GM21515 (cell line): ENCODE results near the gene ITPR2.

Experiments used
- ATAC-seq: cut with Tn5 transposase; IDR thresholded peaks from one replicate; pipeline ENCODE4 v1.9.1; 2021; ENCODE audit not compliant: unreplicated experiment

The ITPR2 gene

GRCh38 chr12:26599096-26599695, 233.8 kb downstream of the ITPR2 start:
- ATAC-seq, result no peak

GRCh38 chr12:26595806-26596205, 237.2 kb downstream of the ITPR2 start:
- no peak for ATAC-seq

GRCh38 chr12:26580619-26581018, 252.4 kb downstream of the ITPR2 start:
- ATAC-seq, result no peak

GRCh38 chr12:26576266-26576665, 256.7 kb downstream of the ITPR2 start:
- no peak for ATAC-seq

- no peak for ATAC-seq
Observed at GRCh38 chr12:26573225-26573909, 259.6 kb downstream of the ITPR2 start.

- ATAC-seq, result no peak
Observed at GRCh38 chr12:26572137-26572536, 260.9 kb downstream of the ITPR2 start.

- no peak for ATAC-seq
Observed at GRCh38 chr12:26571560-26571959, 261.4 kb downstream of the ITPR2 start.

- ATAC-seq, result no peak
Observed at GRCh38 chr12:26567126-26567525, 265.9 kb downstream of the ITPR2 start.

- no peak for ATAC-seq
Observed at GRCh38 chr12:26566675-26567074, 266.3 kb downstream of the ITPR2 start.

GRCh38 chr12:26566186-26566585, 266.8 kb downstream of the ITPR2 start:
- ATAC-seq, result no peak

GRCh38 chr12:26564391-26564790, 268.6 kb downstream of the ITPR2 start:
- ATAC-seq, result no peak

- no peak for ATAC-seq
Observed at GRCh38 chr12:26563552-26563951, 269.4 kb downstream of the ITPR2 start.

- ATAC-seq, result no peak
Observed at GRCh38 chr12:26557326-26557725, 275.7 kb downstream of the ITPR2 start.

- no peak for ATAC-seq
Observed at GRCh38 chr12:26556916-26557315, 276.1 kb downstream of the ITPR2 start.

GRCh38 chr12:26555139-26555538, 277.9 kb downstream of the ITPR2 start:
- no peak for ATAC-seq

- ATAC-seq, result no peak
Observed at GRCh38 chr12:26554332-26554731, 278.7 kb downstream of the ITPR2 start.

GRCh38 chr12:26551385-26551784, 281.6 kb downstream of the ITPR2 start:
- no peak for ATAC-seq

- no peak for ATAC-seq
Observed at GRCh38 chr12:26548227-26548626, 284.8 kb downstream of the ITPR2 start.

- no peak for ATAC-seq
Observed at GRCh38 chr12:26546535-26547314, 286.3 kb downstream of the ITPR2 start.

GRCh38 chr12:26539131-26539530, 293.9 kb downstream of the ITPR2 start:
- no peak for ATAC-seq

- no peak for ATAC-seq
Observed at GRCh38 chr12:26537651-26538050, 295.3 kb downstream of the ITPR2 start.

- ATAC-seq, result no peak
Observed at GRCh38 chr12:26537126-26537525, 295.9 kb downstream of the ITPR2 start.
